ENCODE measurements around the gene CNOT6L. TPM values are rescaled to one million over a fixed set of nuclear protein-coding genes. Genes with fewer than 3 reads are reported as not detected.

Gene CNOT6L
- total and polyA plus RNA-seq, 4 donors, result 4.3 to 67.8 (median 27.4) TPM

- DNase-seq (no peak), ATAC-seq (ENCODE audit: insufficient read depth, low FRiP score) (no peak)
- 98 to 100% methylated on average over 1 of the region's 1 CpG for WGBS, 2 donors
- no peak overlapping the region for H3K27ac ChIP-seq (ENCODE audit: low read depth in 1 of 2, low read length in 1 of 2)
- no peak overlapping the region for H3K4me3 ChIP-seq
- no peaks in the 10 kb centered on the region for H3K4me1 ChIP-seq (ENCODE audit: control insufficient read depth in 5 of 5, insufficient read depth in 5 of 5, low read length in 5 of 5)
- H3K9me3 ChIP-seq (ENCODE audit: control insufficient read depth in 4 of 4, insufficient read depth in 3 of 4, low read length in 3 of 4), result peaks cover 0 to 4% (median 1%) of the 10 kb centered on the region in 4 donors
- no peaks in the 10 kb centered on the region for H3K27me3 ChIP-seq (ENCODE audit: control insufficient read depth in 3 of 3, insufficient read depth in 3 of 3, low read length in 2 of 3)
- H3K9ac ChIP-seq (ENCODE audit: insufficient read depth in 1 of 2, low read length in 2 of 2), result no peak overlapping the region
- peaks cover 0 to 11% (median 5%) of the 10 kb centered on the region in 4 donors for H3K36me3 ChIP-seq (ENCODE audit: control insufficient read depth in 4 of 4, insufficient read depth in 4 of 4, low read length in 4 of 4)
- no peak for TF ChIP-seq CTCF (IDR thresholded peaks at IDR 0.05; ENCODE audit: control extremely low read depth, extremely low read depth)
Observed at GRCh38 chr4:77765720-77766119, 53.4 kb downstream of the CNOT6L start.

DNA sequence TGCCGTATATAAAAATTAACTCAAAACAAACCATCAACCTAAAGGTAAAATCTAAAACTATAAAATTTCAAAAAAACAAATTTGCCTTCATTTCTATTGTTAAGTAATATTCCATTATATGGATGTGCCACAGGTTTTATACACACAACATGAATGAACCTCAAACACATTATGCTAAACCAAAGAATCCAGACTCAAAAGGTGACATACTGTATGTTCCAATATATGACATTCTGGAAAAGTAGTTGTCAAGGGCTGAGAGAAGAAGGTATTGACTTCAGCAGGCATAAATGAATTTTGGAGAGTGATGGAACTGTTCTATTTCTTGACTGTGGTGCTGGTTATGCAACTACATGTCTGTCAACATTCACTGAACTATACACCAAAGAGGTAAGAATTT lies 56.6 kb downstream of the CNOT6L start:
- DNase-seq (no peak), ATAC-seq (ENCODE audit: insufficient read depth, low FRiP score) (no peak)
- H3K27me3 ChIP-seq (ENCODE audit: control insufficient read depth in 3 of 3, insufficient read depth in 3 of 3, low read length in 2 of 3), result no peaks in the 10 kb centered on the region
- H3K27ac ChIP-seq (ENCODE audit: low read depth in 1 of 2, low read length in 1 of 2), result no peak overlapping the region
- no peak overlapping the region for H3K4me3 ChIP-seq
- H3K9me3 ChIP-seq (ENCODE audit: control insufficient read depth in 4 of 4, insufficient read depth in 3 of 4, low read length in 3 of 4), result peaks cover 0 to 4% (median 1%) of the 10 kb centered on the region in 4 donors
- no peaks in the 10 kb centered on the region for H3K4me1 ChIP-seq (ENCODE audit: control insufficient read depth in 5 of 5, insufficient read depth in 5 of 5, low read length in 5 of 5)
- H3K9ac ChIP-seq (ENCODE audit: insufficient read depth in 1 of 2, low read length in 2 of 2), result no peak overlapping the region
- peaks cover 0 to 6% (median 3%) of the 10 kb centered on the region in 4 donors for H3K36me3 ChIP-seq (ENCODE audit: control insufficient read depth in 4 of 4, insufficient read depth in 4 of 4, low read length in 4 of 4)
- no peak for TF ChIP-seq CTCF (IDR thresholded peaks at IDR 0.05; ENCODE audit: control extremely low read depth, extremely low read depth)
- WGBS, 2 donors, result 95 to 100% methylated on average over 1 of the region's 1 CpG

DNA sequence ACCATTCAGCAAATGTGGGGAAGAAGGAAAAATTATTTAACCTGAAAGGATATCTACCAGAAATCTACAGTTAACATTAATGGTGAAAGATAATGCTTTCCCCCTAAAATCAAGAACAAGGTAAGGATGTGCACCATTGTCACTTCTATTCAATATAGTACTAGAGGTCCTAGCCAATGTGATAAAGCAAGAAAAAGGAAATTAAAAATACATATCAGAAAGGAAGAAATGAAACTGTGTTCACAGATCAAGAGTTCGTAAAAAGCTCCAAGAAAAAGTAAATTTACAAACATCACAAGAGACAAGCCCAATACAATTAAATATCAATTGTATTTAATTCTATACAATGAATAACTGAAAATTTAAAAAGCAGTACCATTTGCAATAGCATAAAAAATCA lies 57.6 kb downstream of the CNOT6L start:
- Histone ChIP-seq H3K27me3 (ENCODE audit: control insufficient read depth in 3 of 3, insufficient read depth in 3 of 3, low read length in 2 of 3) (no peaks in the 10 kb centered on the region), H3K9ac (ENCODE audit: insufficient read depth in 1 of 2, low read length in 2 of 2) (no peak overlapping the region), H3K36me3 (ENCODE audit: control insufficient read depth in 4 of 4, insufficient read depth in 4 of 4, low read length in 4 of 4) (peaks cover 0 to 6% (median 2%) of the 10 kb centered on the region in 4 donors), H3K27ac (ENCODE audit: low read depth in 1 of 2, low read length in 1 of 2) (no peak overlapping the region), H3K9me3 (ENCODE audit: control insufficient read depth in 4 of 4, insufficient read depth in 3 of 4, low read length in 3 of 4) (peaks cover 0 to 4% (median 1%) of the 10 kb centered on the region in 4 donors), H3K4me3 (no peak overlapping the region), H3K4me1 (ENCODE audit: control insufficient read depth in 5 of 5, insufficient read depth in 5 of 5, low read length in 5 of 5) (no peaks in the 10 kb centered on the region)
- DNase-seq, result no peak
- WGBS, 2 donors, result 96 to 98% methylated on average over 1 of the region's 1 CpG
- no peak for ATAC-seq (ENCODE audit: insufficient read depth, low FRiP score)
- TF ChIP-seq CTCF (IDR thresholded peaks at IDR 0.05; ENCODE audit: control extremely low read depth, extremely low read depth), result no peak

DNA sequence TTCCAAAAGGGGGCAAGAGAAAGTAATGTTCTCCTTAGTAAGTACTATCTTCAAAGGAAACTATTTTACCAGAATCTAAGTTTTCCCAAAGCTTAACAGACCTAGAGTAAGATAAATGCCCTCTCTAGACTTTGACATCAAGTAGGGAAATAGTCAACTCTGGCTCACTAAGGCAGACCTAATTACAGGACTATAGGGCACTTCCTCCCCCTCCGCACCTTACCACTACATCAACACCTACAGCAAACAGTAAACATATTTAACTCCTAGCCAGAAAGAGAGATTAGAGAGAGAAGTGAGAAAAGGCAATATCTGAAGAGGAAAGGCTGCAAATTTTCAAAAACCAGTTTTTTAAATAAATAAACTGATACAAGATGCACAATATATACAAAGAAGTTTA lies 60.4 kb downstream of the CNOT6L start:
- DNase-seq (no peak), ATAC-seq (ENCODE audit: insufficient read depth, low FRiP score) (no peak)
- WGBS, 2 donors, result 88 to 95% methylated on average over 1 of the region's 1 CpG
- Histone ChIP-seq H3K36me3 (ENCODE audit: control insufficient read depth in 4 of 4, insufficient read depth in 4 of 4, low read length in 4 of 4) (peaks cover 0 to 11% (median 5%) of the 10 kb centered on the region in 4 donors), H3K9me3 (ENCODE audit: control insufficient read depth in 4 of 4, insufficient read depth in 3 of 4, low read length in 3 of 4) (peaks cover 0 to 4% (median 1%) of the 10 kb centered on the region in 4 donors), H3K4me3 (no peak overlapping the region), H3K27ac (ENCODE audit: low read depth in 1 of 2, low read length in 1 of 2) (no peak overlapping the region), H3K9ac (ENCODE audit: insufficient read depth in 1 of 2, low read length in 2 of 2) (no peak overlapping the region), H3K4me1 (ENCODE audit: control insufficient read depth in 5 of 5, insufficient read depth in 5 of 5, low read length in 5 of 5) (no peaks in the 10 kb centered on the region), H3K27me3 (ENCODE audit: control insufficient read depth in 3 of 3, insufficient read depth in 3 of 3, low read length in 2 of 3) (no peaks in the 10 kb centered on the region)
- TF ChIP-seq CTCF (IDR thresholded peaks at IDR 0.05; ENCODE audit: control extremely low read depth, extremely low read depth), result no peak

Data from lung (tissue), 12 donors.